ENCODE data around the gene RRM2. TPM values are rescaled to one million over a fixed set of nuclear protein-coding genes. Genes with fewer than 3 reads are reported as not detected.

The RRM2 gene
- total RNA-seq, result 8.6 and 9.3 TPM in 2 replicates

DNA sequence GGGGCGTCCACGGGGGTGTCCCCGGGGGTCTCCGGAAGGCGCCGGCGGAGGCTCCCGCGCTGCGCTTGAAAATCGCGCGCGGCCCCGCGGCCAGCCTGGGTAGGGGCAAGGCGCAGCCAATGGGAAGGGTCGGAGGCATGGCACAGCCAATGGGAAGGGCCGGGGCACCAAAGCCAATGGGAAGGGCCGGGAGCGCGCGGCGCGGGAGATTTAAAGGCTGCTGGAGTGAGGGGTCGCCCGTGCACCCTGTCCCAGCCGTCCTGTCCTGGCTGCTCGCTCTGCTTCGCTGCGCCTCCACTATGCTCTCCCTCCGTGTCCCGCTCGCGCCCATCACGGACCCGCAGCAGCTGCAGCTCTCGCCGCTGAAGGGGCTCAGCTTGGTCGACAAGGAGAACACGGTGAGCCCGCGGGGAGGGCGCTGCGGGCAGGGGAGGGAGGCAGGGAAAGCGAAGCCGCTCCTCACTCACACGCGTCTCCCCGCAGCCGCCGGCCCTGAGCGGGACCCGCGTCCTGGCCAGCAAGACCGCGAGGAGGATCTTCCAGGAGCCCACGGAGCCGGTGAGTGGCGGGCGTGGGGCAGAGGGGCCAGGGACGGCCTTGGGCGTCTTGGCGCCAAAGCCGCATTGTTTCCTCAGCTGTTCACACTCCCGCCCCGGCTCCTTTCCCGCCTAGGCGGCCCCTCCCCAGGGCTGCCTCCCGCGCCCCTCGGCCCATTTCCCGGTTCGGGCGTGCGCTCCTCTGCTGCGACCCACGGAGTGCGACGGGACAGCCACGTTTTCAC lies at the start of gene RRM2:
Gene RRM2, plus strand, starts transcription at position 240 of the 781 bp plus-strand sequence. Its CDS starts 60 bp downstream, at position 300.
- H3K4me1 Mint-ChIP-seq, result peaks cover 35% of the 10 kb centered on the region
- H3K36me3 Mint-ChIP-seq (ENCODE audit: low read depth), result peaks cover 2% of the 10 kb centered on the region
- DNase-seq, result peak; percentile 77
- H3K4me3 Mint-ChIP-seq, result peak within 1 kb of the TSS; percentile 97
- H3K9me3 Mint-ChIP-seq, result no peaks in the 10 kb centered on the region
- peak; percentile 82 for ATAC-seq (ENCODE audit: low read depth)
- H3K27me3 Mint-ChIP-seq, result peaks cover 8% of the 10 kb centered on the region
- CTCF ChIA-PET, result interaction anchor here (3.6 to 7.9 kb wide), 3 partner anchors 287 to 323 kb away, joined by 23 to 162 read pairs (median 82); no protein-coding TSS in a partner anchor
- intact Hi-C loops (cut with micrococcal nuclease), result loop anchor here (1.0 to 10.0 kb wide), 3 partner anchors 138 to 490 kb away; partner anchors contain the start of genes GRHL1 and YWHAQ
- H3K27ac Mint-ChIP-seq, result peak within 1 kb of the TSS; percentile 12
- POLR2A ChIA-PET, result interaction anchor here (1.1 kb wide), 1 partner anchor 326 kb away, joined by 3 read pairs; no protein-coding TSS in a partner anchor
- TF ChIP-seq, protein P1, sequence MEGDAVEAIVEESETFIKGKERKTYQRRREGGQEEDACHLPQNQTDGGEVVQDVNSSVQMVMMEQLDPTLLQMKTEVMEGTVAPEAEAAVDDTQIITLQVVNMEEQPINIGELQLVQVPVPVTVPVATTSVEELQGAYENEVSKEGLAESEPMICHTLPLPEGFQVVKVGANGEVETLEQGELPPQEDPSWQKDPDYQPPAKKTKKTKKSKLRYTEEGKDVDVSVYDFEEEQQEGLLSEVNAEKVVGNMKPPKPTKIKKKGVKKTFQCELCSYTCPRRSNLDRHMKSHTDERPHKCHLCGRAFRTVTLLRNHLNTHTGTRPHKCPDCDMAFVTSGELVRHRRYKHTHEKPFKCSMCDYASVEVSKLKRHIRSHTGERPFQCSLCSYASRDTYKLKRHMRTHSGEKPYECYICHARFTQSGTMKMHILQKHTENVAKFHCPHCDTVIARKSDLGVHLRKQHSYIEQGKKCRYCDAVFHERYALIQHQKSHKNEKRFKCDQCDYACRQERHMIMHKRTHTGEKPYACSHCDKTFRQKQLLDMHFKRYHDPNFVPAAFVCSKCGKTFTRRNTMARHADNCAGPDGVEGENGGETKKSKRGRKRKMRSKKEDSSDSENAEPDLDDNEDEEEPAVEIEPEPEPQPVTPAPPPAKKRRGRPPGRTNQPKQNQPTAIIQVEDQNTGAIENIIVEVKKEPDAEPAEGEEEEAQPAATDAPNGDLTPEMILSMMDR (IDR thresholded peaks at IDR 0.05), result no peak

DNA sequence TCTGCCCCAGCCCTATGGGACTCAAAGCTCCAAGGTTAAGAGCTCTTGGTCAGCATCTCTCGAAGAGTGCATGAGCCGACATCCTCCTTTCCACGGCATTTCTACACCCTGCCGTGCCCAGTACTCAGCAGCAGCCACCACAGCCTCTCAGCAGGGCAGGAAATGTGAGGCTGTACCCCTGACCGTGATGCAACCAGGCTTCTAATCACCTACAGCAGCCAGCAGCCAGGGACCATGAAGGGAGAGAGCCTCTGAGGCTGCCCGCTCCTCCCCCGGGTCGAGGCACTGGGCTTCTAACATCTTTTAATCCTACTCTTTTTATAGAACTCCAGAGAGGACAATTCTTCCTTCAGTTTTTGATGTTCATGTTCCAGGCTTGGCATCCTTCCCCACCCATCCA lies 48.8 kb upstream of the RRM2 start:
- DNase-seq (no peak), ATAC-seq (ENCODE audit: low read depth) (no peak)
- Mint-ChIP-seq H3K36me3 (ENCODE audit: low read depth) (no peaks in the 10 kb centered on the region), H3K4me3 (no peak overlapping the region), H3K9me3 (no peaks in the 10 kb centered on the region), H3K27ac (no peak overlapping the region), H3K27me3 (peaks cover 52% of the 10 kb centered on the region), H3K4me1 (peaks cover 4% of the 10 kb centered on the region)
- TF ChIP-seq, protein P1 (IDR thresholded peaks at IDR 0.05), result no peak
- CTCF ChIA-PET, result interaction anchor here (1.0 to 6.6 kb wide), 9 partner anchors 8 to 594 kb away, joined by 3 to 104 read pairs (median 7); no protein-coding TSS in a partner anchor
- intact Hi-C loops (cut with micrococcal nuclease), result loop anchor here (10.0 kb wide), 1 partner anchor 171 kb away; no protein-coding TSS in a partner anchor
- POLR2A ChIA-PET, result interaction anchor here (1.9 kb wide), 1 partner anchor 361 kb away, joined by 9 read pairs; no protein-coding TSS in a partner anchor

DNA sequence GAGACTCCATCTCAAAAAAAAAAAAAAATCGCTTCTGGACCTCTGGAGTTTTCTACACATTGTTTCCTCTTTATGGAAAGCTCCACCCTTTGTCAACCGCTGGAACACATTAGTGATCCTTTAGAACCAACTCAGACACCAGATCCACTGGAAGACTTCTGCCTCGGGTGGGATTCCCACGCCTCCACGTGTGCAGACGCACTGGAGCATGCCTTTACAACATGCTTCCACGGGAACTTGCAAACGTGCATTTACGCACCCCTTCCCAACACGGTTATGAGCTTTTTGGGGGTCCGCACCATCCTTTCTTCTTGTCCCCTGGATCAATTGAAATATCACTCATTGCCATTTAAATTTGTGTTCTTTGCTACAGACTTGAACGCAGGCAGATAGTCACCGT lies 47.4 kb upstream of the RRM2 start:
- no peak for ATAC-seq (ENCODE audit: low read depth)
- Mint-ChIP-seq H3K27ac (no peak overlapping the region), H3K27me3 (peaks cover 58% of the 10 kb centered on the region), H3K4me1 (peaks cover 7% of the 10 kb centered on the region), H3K4me3 (no peak overlapping the region), H3K36me3 (ENCODE audit: low read depth) (no peaks in the 10 kb centered on the region), H3K9me3 (no peaks in the 10 kb centered on the region)
- intact Hi-C loops (cut with micrococcal nuclease), result loop anchor here (10.0 kb wide), 1 partner anchor 170 kb away; no protein-coding TSS in a partner anchor
- ChIA-PET POLR2A (interaction anchor here (1.0 to 1.1 kb wide), 2 partner anchors 22 to 370 kb away, joined by 3 to 7 read pairs; no protein-coding TSS in a partner anchor), CTCF (interaction anchor here (5.7 to 6.6 kb wide), 3 partner anchors 21 to 360 kb away, joined by 43 to 104 read pairs (median 81); no protein-coding TSS in a partner anchor)
- no peak for DNase-seq
- TF ChIP-seq, protein P1 (IDR thresholded peaks at IDR 0.05), result no peak

- POLR2A ChIA-PET, result interaction anchor here (1.0 to 1.1 kb wide), 2 partner anchors 22 to 370 kb away, joined by 3 to 7 read pairs; no protein-coding TSS in a partner anchor
- H3K9me3 Mint-ChIP-seq, result no peaks in the 10 kb centered on the region
- DNase-seq (no peak), ATAC-seq (ENCODE audit: low read depth) (no peak)
- intact Hi-C loops (cut with micrococcal nuclease), result loop anchor here (10.0 kb wide), 1 partner anchor 169 kb away; no protein-coding TSS in a partner anchor
- H3K27ac Mint-ChIP-seq, result no peak overlapping the region
- peaks cover 7% of the 10 kb centered on the region for H3K4me1 Mint-ChIP-seq
- no peak overlapping the region for H3K4me3 Mint-ChIP-seq
- TF ChIP-seq, protein P1 (IDR thresholded peaks at IDR 0.05), result no peak
- H3K36me3 Mint-ChIP-seq (ENCODE audit: low read depth), result no peaks in the 10 kb centered on the region
- CTCF ChIA-PET, result interaction anchor here (5.7 to 6.6 kb wide), 3 partner anchors 21 to 359 kb away, joined by 43 to 104 read pairs (median 81); no protein-coding TSS in a partner anchor
- H3K27me3 Mint-ChIP-seq, result peaks cover 58% of the 10 kb centered on the region
Observed at GRCh38 chr2:10075571-10076209, 46.8 kb upstream of the RRM2 start.

All from activated B cell treated with CpG ODN at 0.5 μM for 24 hours (primary cell).